ENCODE data around the gene GTF2H1.

The GTF2H1 gene

GRCh38 chr11:18358646-18359045 is 36.3 kb downstream of the GTF2H1 start:
- POLR2A ChIA-PET: interaction anchor here (1.1 kb wide), 1 partner anchor 37 kb away, joined by 4 read pairs; no protein-coding TSS in a partner anchor
- CTCF ChIA-PET: no interaction called here
- Histone ChIP-seq H3K9me3 (ENCODE audit: control insufficient read depth, insufficient read depth, low read depth, low read length) (no peaks in the 10 kb centered on the region), H3K27ac (ENCODE audit: extremely low read depth, low read depth, low read length) (no peak overlapping the region), H3K4me3 (ENCODE audit: low read depth, low read length) (no peak overlapping the region), H3K4me1 (ENCODE audit: control insufficient read depth, insufficient read depth, low read length) (no peaks in the 10 kb centered on the region), H3K36me3 (ENCODE audit: control insufficient read depth in 2 of 2, insufficient read depth in 1 of 2, low read length in 2 of 2) (peaks cover 12 to 84% of the 10 kb centered on the region in 2 experiments)
- no peak for TF ChIP-seq ZNF571 (tag by site-specific recombination; IDR thresholded peaks at IDR 0.05)
- TF ChIP-seq ZNF768 (tag by site-specific recombination; IDR thresholded peaks at IDR 0.05): no peak
- TF ChIP-seq HOXA7 (CRISPR knock-in tag; IDR thresholded peaks at IDR 0.05; ENCODE audit: borderline replicate concordance): no peak
- no peak for TF ChIP-seq ZNF843 (tag by site-specific recombination; IDR thresholded peaks at IDR 0.05)
- TF ChIP-seq REPIN1 (tag by site-specific recombination; IDR thresholded peaks at IDR 0.05; ENCODE audit: low read depth): no peak

GRCh38 chr11:18361154-18361553 is 38.8 kb downstream of the GTF2H1 start:
- ChIA-PET CTCF (no interaction called here), POLR2A (no interaction called here)
- peaks cover 17 to 89% of the 10 kb centered on the region in 2 experiments for H3K36me3 ChIP-seq (ENCODE audit: control insufficient read depth in 2 of 2, insufficient read depth in 1 of 2, low read length in 2 of 2)

GRCh38 chr11:18364495-18365073 is 42.2 kb downstream of the GTF2H1 start:
- TF ChIP-seq ZNF707 (tag by site-specific recombination; IDR thresholded peaks at IDR 0.05) (no peak), ZNF571 (tag by site-specific recombination; IDR thresholded peaks at IDR 0.05) (no peak), ZNF600 (tag by site-specific recombination; IDR thresholded peaks at IDR 0.05) (no peak), ZNF596 (tag by site-specific recombination; IDR thresholded peaks at IDR 0.05) (no peak), ZNF768 (tag by site-specific recombination; IDR thresholded peaks at IDR 0.05) (no peak), ZNF776 (tag by site-specific recombination; IDR thresholded peaks at IDR 0.05; ENCODE audit: borderline replicate concordance) (no peak), ZBTB49 (tag by site-specific recombination; IDR thresholded peaks at IDR 0.05; ENCODE audit: low read depth) (no peak), ZNF10 (tag by site-specific recombination; IDR thresholded peaks at IDR 0.05) (no peak), ZNF175 (tag by site-specific recombination; IDR thresholded peaks at IDR 0.05) (no peak), ZNF639 (tag by site-specific recombination; IDR thresholded peaks at IDR 0.05) (no peak), ZFHX2 (tag by site-specific recombination; conservative IDR thresholded peaks at IDR 0.05) (no peak), ZIC2 (tag by site-specific recombination; IDR thresholded peaks at IDR 0.05) (no peak), ZNF791 (tag by site-specific recombination; IDR thresholded peaks at IDR 0.05) (no peak), ZEB2 (tag by site-specific recombination; IDR thresholded peaks at IDR 0.05) (no peak), ZNF510 (tag by site-specific recombination; IDR thresholded peaks at IDR 0.05; ENCODE audit: insufficient replicate concordance) (no peak), ZNF777 (tag by site-specific recombination; IDR thresholded peaks at IDR 0.05; ENCODE audit: borderline replicate concordance) (no peak), ZNF433 (tag by site-specific recombination; IDR thresholded peaks at IDR 0.05; ENCODE audit: low read depth) (no peak), ZNF2 (tag by site-specific recombination; IDR thresholded peaks at IDR 0.05) (no peak)
- Histone ChIP-seq H3K27ac (ENCODE audit: extremely low read depth, low read depth, low read length) (no peak overlapping the region), H3K9me3 (ENCODE audit: control insufficient read depth, insufficient read depth, low read depth, low read length) (no peaks in the 10 kb centered on the region), H3K4me1 (ENCODE audit: control insufficient read depth, insufficient read depth, low read length) (no peaks in the 10 kb centered on the region), H3K4me3 (ENCODE audit: low read depth, low read length) (no peak overlapping the region), H3K36me3 (ENCODE audit: control insufficient read depth in 2 of 2, insufficient read depth in 1 of 2, low read length in 2 of 2) (peaks cover 13 to 78% of the 10 kb centered on the region in 2 experiments)
- CTCF ChIA-PET: interaction anchor here (0.7 to 2.0 kb wide), 3 partner anchors 37 to 120 kb away, joined by 4 read pairs; no protein-coding TSS in a partner anchor
- POLR2A ChIA-PET: interaction anchor here (0.5 to 1.2 kb wide), 2 partner anchors 13 to 30 kb away, joined by 4 read pairs; partner anchors contain the start of gene LDHA

More at GRCh38 chr11:18361154-18361553, 38.8 kb downstream of the GTF2H1 start:
- Histone ChIP-seq H3K27ac (ENCODE audit: extremely low read depth, low read depth, low read length) (no peak overlapping the region), H3K4me1 (ENCODE audit: control insufficient read depth, insufficient read depth, low read length) (no peaks in the 10 kb centered on the region), H3K4me3 (ENCODE audit: low read depth, low read length) (no peak overlapping the region), H3K9me3 (ENCODE audit: control insufficient read depth, insufficient read depth, low read depth, low read length) (no peaks in the 10 kb centered on the region)
- TF ChIP-seq ZSCAN5A (tag by site-specific recombination; IDR thresholded peaks at IDR 0.05): no peak

Measured in HEK293 (cell line).